Ramos (cell line): ENCODE data around the gene CINP.

Experiments
- in situ Hi-C: fragments of 300-500 bp; cut with MboI; formaldehyde crosslinking; loops from one replicate; pipeline ENCODE4 v1.14.3; 2022; ENCODE audit warnings: low sequenced_read_pairs; ENCODE audit not compliant: unreplicated experiment

Gene CINP

GRCh38 chr14:102362545-102363181, at the start of gene CINP, which contains the start of gene TECPR2:
TSS of gene CINP (minus strand) at chr14:102362890. CDS start at chr14:102362851, 39 bp downstream.
TSS of gene TECPR2 (plus strand) at chr14:102362941. CDS start at chr14:102376722, 13,781 bp downstream.
- in situ Hi-C loops, result no loop called here

- in situ Hi-C loops, result no loop called here
Measured at GRCh38 chr14:102408724-102409123, 46.0 kb upstream of the CINP start.

- in situ Hi-C loops, result no loop called here
Measured at GRCh38 chr14:102407258-102407657, 44.6 kb upstream of the CINP start.

- in situ Hi-C loops, result no loop called here
Measured at GRCh38 chr14:102403028-102403427, 40.3 kb upstream of the CINP start.

GRCh38 chr14:102396521-102396920, 33.8 kb upstream of the CINP start:
- in situ Hi-C loops, result no loop called here

GRCh38 chr14:102394717-102395375, 32.2 kb upstream of the CINP start:
- in situ Hi-C loops, result no loop called here

- in situ Hi-C loops, result no loop called here
Measured at GRCh38 chr14:102392506-102392905, 29.8 kb upstream of the CINP start.

- in situ Hi-C loops, result no loop called here
Measured at GRCh38 chr14:102390064-102390855, 27.6 kb upstream of the CINP start.

GRCh38 chr14:102389246-102389645, 26.6 kb upstream of the CINP start:
- in situ Hi-C loops, result no loop called here

GRCh38 chr14:102387086-102387485, 24.4 kb upstream of the CINP start:
- in situ Hi-C loops, result no loop called here

- in situ Hi-C loops, result no loop called here
Measured at GRCh38 chr14:102378830-102379229, 16.1 kb upstream of the CINP start.

- in situ Hi-C loops, result no loop called here
Measured at GRCh38 chr14:102377696-102378095, 15.0 kb upstream of the CINP start.

GRCh38 chr14:102375119-102375518, 12.4 kb upstream of the CINP start:
- in situ Hi-C loops, result no loop called here

GRCh38 chr14:102374264-102374663, 11.6 kb upstream of the CINP start:
- in situ Hi-C loops, result no loop called here

- in situ Hi-C loops, result no loop called here
Measured at GRCh38 chr14:102373110-102373509, 10.4 kb upstream of the CINP start.

GRCh38 chr14:102371361-102371760, 8.7 kb upstream of the CINP start:
- in situ Hi-C loops, result no loop called here

- in situ Hi-C loops, result no loop called here
Measured at GRCh38 chr14:102370305-102370809, 7.7 kb upstream of the CINP start.

- in situ Hi-C loops, result no loop called here
Measured at GRCh38 chr14:102363182-102363943, 673 bp upstream of the CINP start.

GRCh38 chr14:102362084-102362483, 606 bp downstream of the CINP start:
- in situ Hi-C loops, result no loop called here

- in situ Hi-C loops, result no loop called here
Measured at GRCh38 chr14:102360388-102360787, 2.3 kb downstream of the CINP start.
